ENCODE measurements around the gene NDC1.
A peak's percentile ranks its signal among the peaks of the same experiment; 100 is the strongest.
"Not testable (repeated sequence)": the region's sequence is repeated elsewhere in the genome, so short reads cannot be mapped to it uniquely, and the experiment has no call there.

NDC1 gene, protein sequence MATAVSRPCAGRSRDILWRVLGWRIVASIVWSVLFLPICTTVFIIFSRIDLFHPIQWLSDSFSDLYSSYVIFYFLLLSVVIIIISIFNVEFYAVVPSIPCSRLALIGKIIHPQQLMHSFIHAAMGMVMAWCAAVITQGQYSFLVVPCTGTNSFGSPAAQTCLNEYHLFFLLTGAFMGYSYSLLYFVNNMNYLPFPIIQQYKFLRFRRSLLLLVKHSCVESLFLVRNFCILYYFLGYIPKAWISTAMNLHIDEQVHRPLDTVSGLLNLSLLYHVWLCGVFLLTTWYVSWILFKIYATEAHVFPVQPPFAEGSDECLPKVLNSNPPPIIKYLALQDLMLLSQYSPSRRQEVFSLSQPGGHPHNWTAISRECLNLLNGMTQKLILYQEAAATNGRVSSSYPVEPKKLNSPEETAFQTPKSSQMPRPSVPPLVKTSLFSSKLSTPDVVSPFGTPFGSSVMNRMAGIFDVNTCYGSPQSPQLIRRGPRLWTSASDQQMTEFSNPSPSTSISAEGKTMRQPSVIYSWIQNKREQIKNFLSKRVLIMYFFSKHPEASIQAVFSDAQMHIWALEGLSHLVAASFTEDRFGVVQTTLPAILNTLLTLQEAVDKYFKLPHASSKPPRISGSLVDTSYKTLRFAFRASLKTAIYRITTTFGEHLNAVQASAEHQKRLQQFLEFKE

DNA sequence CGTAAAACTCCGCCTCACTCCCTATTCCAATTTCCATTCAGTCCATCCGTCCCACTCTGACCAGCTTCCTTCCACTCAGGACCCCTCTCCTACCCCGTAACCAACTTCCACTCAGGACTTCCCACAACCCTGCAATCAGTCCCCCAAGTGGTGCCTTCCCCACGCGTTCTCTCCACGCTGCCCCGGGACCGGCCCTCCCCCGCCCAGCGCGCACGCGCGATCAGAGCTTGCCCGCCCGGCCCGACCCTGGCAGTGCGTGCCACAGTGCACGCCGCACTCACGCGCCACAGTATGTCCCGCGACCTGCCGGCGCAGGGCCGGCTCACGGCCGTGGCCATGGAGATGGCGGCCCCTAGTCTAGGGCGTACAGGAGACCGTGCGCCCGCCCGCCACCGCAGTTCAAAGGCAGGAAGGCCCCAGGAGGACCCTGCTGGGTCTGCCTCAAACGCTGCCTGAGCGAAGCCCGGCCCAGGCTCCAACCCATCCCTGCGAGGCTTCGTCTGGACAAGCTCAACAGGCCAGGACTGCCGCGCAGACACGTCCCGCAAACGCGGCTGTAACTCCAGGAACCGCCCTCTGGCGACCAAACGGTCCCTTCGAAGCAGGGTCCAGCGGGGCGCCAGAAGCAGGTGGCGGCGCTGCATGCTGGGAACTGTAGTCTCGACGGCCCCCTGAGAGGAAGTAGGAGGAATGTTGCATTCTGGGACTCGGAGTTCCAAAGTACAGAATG lies at the start of gene NDC1:
NDC1 (minus strand) TSS at position 373 of the 730 bp plus-strand sequence; CDS start at position 338, 35 bp downstream.
- peak; percentile 99 for DNase-seq

DNA sequence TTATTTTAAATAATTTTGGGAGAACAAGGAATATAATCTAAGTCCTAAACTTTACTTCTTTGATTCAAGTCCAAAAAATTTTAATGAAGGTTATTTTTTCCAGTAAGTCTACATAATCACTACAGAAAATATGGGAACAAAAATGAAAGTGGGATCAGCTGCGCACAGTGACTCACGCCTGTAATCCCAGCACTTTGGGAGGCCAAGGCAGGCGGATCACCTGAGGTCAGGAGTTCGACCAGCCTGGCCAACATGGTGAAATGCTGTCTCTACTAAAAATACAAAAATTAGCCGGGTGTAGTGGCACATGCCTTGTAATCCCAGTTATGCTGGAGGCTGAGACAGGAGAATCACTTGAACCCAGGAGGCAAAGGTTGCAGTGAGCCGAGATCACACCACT lies 45.5 kb upstream of the NDC1 start:
- DNase-seq = not testable (repeated sequence)

GRCh38 chr1:53881853-53882252 lies 43.8 kb upstream of the NDC1 start:
- DNase-seq = not testable (repeated sequence)

DNA sequence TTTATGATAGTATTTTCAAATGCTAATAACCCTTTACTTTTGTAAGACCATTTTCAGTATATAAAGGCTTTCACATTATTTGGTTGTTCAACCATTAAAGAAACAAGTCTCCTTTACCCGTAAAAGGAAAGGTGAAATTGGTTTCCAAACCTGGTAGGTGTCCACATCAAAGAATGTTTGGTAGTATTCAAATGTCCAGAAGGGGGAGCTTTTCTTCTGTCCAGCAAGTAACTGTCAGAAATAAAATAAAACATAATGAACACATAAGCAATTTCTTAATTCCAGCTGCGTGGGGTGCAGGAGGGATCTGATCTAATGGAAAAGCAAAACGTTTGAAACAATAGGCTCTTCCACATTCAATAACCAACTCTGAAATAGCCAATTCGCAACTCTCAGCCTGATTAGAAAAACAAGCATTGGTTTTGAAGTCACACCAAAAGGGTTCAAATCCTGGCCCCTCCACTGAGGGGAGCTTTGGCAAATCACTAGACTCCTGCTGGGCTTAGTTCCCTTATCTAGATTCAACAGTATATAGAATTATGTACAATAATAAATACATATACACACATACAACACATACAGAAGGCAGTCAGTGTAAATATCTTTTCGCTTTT lies 40.5 kb upstream of the NDC1 start:
- DNase-seq = peak; percentile 82

GRCh38 chr1:53875150-53875549 lies 37.1 kb upstream of the NDC1 start:
- DNase-seq = not testable (repeated sequence)

DNA sequence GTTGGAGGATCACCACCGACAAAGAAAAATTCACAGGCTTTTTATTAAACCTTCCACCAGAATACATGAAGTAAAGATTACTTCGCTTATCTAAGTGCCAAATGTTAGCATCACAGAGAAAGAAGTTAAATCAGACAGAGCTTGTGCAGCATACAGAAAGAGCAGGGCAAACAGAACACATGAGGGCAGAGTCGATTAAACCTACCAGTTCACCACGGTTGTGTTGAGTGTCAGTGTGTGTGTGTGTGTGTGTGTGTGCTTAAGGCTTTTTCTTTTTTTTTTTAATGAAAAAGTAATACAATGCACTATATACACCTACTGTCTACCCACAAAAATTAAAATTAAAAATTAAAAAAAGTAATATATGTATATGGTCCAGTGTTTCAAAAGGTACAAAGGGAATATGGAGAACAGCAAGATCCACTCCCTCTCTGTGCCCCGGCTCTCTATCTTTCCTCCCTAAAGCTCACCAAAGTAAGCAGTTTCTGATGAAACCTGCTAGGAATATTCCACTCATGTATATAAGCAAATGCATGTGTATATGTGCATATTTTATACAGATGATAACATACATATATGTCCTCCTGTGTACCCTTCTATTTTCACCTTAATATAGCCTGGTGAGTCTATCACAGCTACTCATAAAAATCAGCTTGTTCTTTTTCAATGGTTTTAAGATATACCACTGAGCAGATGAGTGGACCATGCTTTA lies 33.8 kb upstream of the NDC1 start:
- DNase-seq = no peak

GRCh38 chr1:53871221-53871620 lies 33.1 kb upstream of the NDC1 start:
- DNase-seq = no peak

DNA sequence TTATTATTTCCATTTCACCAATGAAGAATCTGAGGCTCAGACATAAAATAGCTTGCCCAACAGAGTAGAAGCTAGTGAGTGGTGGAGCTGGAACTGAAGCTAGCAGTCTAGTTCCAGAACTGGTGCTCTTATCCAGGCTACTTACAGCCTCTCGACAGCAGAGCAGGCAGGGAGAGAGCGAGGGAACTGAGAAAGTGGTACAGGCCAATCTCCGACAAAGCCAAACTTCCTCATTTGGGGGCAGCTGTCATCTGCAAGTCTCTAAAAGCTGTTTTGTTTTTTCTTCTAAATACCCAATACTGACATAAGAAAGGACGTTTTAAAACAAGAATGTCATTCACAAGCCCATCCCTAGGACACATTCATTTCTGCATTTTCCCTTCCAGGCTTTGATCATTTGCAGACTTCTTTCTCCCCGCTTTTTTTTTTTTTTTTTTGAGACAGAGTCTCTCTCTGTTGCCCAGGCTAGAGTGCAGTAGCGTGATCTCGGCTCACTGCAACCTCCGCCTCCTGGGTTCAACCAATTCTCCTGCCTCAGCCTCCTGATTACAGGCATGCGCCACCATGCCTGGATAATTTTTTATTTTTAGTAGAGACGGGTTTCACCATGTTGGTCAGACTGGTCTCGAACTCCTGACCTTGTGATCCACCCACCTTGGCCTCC lies 31.5 kb upstream of the NDC1 start:
- peak; percentile 74 for DNase-seq

- DNase-seq = no peak
Observed at GRCh38 chr1:53868565-53868964, 30.5 kb upstream of the NDC1 start.

DNA sequence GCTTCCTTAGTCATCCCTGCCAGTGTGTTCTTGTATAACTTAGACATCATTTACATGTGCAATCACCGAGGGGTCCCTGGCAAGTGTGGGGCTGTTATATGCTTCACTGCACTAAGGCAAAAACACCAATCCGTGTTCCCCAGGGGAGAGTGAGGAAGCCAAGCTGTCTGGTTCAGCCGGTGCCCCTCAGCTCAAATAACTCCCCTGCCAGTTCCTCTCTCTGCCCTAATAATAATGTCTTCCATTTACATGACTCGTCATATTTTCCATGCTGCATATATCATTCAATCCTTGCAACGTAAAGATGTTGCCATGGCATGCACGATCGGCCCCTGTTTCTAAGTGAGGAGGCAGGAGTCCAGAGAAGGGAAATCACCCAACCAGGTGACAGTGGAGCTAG lies 24.4 kb upstream of the NDC1 start:
- no peak for DNase-seq

DNA sequence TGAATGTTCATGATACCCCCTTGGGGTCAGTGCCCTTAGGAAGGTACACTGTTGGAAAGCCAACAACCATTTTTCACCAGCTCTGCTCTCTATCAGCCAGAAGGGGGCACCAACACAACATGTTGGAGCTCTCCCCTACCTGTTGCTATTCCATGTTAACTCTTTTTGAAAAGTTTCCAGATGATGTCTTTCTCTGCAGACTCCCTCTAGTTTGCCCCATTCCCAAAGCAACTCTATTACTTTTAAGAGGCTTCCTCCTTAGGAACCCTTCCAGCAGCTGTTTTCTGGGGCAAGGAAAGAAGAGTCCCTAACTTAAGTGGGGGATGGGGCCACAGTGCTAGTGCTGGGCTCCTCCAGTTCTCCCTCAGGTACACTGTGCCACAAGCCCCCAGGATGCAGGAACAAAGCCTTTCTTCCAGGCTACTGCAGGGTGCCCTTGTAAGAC lies 22.9 kb upstream of the NDC1 start:
- DNase-seq = peak; percentile 79

DNA sequence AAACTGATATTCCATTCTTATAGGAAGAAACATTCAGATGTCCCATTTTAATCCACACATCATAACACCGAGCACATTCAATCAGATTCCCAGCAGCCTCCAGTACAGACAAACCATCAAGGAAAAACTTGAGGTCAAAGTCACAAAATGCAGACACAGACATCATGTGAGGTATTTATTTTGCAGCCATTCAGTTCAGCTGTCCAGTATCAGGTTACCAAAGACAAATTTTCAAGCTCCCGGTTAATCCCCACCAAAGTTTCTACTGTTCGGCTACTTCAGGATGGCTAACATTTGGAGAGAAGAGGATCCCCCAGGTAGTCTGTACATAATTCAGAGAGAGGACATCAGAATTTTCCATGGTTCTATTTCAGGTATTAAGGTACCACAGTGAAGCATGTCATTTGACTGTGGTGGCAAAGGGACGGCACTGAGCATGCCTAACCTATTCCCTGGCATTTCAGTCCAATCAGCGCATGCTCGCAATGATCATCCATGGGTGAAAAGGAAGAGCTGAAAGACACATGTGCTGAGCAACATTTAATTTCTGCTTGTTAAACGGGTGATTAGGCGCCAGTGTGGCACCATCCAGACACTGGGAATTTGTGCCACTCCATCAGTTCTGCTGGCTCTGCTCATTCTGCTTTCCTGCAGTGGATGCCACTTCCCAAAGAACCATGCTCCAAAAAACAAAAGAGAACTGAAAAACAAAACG lies 13.6 kb upstream of the NDC1 start:
- no peak for DNase-seq

DNA sequence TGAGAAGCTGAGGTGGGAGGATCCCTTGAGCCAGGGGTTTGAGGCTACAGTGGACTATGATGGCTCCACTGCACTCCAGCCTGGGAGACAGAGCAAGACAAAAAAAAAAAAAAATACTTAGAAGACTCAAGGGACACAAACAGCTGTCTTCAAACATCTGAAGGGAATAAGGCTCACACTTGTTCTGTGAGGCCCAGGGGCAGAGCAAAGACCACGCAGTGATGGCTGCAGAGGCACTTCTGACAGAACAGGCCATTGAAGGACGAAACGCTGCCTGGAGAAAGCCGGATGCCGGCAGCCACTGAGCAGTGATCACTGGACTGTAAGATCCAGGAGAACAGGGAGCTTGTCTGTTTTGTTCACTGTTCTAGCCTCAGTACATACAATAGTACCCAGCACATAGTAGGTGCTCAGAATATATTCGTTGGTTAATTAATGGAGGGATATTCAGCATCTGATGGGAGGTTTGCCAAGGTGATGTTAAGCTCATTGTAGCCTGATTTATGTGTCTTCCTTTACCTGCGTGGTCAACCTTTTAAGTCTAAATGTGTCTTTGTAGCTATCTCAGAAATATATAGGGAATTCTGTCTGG lies 12.1 kb upstream of the NDC1 start:
- no peak for DNase-seq

DNA sequence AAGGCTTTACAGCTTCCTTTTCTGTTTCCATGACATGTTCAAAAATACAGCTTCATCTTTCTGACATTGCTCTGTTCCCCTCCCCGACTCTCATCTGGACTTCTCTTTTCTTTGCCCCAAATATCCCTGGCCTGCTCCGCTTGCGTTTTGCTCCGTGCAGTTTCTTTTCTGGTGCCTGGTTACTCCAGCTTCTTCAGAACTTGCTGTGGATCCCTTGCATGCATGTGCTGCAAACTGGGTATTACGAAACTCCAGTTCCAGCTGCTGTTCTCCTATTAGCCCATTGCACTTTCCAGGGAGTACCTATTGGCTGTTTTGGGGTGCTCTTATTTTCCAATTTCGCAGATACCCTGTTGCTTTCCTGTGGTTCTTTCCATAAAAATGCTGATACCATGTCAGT lies 9.9 kb upstream of the NDC1 start:
- DNase-seq = no peak

- DNase-seq = no peak
Observed at GRCh38 chr1:53842347-53842746, 4.3 kb upstream of the NDC1 start.

- DNase-seq = no peak
Observed at GRCh38 chr1:53838654-53838974, 518 bp upstream of the NDC1 start.

- no peak for DNase-seq
Observed at GRCh38 chr1:53837646-53837923, 511 bp downstream of the NDC1 start.

GRCh38 chr1:53835491-53835890 lies 2.6 kb downstream of the NDC1 start:
- no peak for DNase-seq

- DNase-seq = no peak
Observed at GRCh38 chr1:53834776-53835175, 3.3 kb downstream of the NDC1 start.

DNA sequence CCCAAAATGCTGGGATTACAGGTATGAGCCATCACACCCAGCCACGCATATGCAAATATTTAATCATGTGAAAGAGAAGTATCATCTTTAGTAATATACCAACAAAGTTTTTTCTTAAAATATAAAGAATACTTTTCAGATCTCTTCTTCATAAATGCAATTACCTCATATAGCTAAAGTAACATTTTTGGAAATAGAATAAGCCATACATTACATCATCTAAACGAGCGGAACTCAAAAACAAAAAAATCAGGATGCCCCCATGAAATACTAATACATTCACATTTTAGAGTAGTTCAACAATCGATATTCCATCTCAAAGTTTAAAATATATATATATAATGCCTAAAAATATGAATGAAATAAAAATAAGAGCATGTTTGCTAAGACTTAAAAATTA lies 4.7 kb downstream of the NDC1 start:
- no peak for DNase-seq

DNA sequence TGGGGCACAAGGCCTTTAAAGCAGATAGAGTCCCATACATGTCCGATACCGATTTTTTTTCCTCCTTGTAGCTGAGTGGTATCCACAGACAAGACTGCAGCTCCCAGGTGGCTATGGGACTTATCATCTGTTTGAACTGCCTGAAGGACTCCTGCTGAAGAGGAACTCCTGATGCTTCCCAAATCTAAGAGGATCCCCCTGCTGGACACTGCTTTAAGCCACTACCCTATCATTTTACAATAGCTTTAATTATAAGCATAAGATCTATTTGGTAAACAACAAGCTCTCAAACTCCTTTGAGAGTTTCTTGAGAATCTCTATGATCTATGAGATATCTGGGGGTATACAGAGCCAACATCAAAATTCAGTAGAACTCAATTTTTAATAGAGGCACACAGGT lies 11.7 kb downstream of the NDC1 start:
- DNase-seq = peak; percentile 24

Measured in hematopoietic multipotent progenitor cell treated with erythropoietin and hydrocortisone succinate and interleukin-3 and kit ligand, for 4 days (in vitro differentiated cells).